Measurements from ENCODE around the gene ZNF625.
A peak's percentile ranks its signal among the peaks of the same experiment; 100 is the strongest.

Gene ZNF625

DNA sequence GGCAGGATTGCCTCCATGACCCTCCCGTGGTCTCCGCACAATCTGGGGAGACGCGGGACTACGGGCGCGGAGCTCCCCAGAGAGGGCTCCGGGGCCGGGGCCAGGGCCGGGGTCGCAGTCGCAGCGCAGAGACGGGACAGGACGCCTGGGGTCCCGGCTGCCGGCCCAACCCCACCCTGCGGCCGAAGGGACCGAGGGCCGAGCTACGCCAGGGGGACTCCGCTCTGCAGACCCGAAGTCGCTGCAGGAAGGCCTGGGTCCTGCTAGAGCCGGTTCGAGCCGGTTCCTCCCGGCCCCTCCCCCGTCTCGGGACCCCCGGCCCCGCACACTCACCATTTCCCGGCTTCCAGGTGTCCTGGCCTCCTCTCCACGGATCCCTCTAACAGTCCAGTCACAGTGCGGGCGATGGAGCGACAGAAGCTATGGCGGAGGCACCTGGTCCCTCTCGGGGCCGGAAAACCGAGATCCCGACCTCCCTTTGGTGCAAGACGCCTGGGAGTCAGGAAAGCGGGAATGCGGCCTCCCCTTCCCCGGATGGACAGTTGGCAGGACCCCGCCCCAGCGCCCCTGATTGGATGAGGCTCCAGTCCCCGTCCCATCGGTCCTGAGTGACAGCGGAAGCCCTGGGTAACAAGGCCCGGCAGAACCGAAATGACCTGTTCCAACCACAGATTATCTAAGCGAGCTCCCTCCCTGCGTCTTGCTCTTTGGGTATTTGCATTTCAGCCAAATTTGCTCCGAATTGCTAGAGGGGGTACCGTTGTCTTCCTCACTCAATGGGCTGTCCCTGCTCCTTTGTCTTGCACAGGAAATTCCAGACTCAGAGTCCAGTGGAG is at the start of gene ZNF625:
Gene ZNF625, minus strand, starts transcription at position 512 of the 836 bp plus-strand sequence. Its CDS starts 176 bp downstream, at position 336.
- FAIRE-seq = peak; percentile 65

DNA sequence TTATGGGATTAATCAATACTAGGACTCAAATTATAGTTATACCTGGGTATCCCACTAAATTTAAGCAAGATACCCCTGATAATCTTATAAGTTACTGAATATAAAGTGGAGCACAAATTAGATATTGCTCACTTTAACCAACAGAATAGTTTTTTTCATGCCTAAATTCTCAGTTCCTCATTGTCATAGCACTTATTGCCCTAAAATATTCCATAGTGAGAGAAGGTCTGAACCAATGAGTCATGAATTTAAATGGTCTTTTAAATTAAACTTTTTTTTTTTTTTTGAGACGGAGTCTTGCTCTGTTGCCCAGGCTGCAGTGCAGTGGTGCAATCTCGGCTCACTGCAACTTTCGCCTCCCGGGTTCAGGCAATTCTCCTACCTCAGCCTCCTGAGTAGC is 48.8 kb upstream of the ZNF625 start:
- no peak for FAIRE-seq

- FAIRE-seq = no peak
Observed at GRCh38 chr19:12202250-12202649, 45.7 kb upstream of the ZNF625 start.

- no peak for FAIRE-seq
Observed at GRCh38 chr19:12199757-12200419, 43.4 kb upstream of the ZNF625 start.

- no peak for FAIRE-seq
Observed at GRCh38 chr19:12198136-12198535, 41.6 kb upstream of the ZNF625 start.

DNA sequence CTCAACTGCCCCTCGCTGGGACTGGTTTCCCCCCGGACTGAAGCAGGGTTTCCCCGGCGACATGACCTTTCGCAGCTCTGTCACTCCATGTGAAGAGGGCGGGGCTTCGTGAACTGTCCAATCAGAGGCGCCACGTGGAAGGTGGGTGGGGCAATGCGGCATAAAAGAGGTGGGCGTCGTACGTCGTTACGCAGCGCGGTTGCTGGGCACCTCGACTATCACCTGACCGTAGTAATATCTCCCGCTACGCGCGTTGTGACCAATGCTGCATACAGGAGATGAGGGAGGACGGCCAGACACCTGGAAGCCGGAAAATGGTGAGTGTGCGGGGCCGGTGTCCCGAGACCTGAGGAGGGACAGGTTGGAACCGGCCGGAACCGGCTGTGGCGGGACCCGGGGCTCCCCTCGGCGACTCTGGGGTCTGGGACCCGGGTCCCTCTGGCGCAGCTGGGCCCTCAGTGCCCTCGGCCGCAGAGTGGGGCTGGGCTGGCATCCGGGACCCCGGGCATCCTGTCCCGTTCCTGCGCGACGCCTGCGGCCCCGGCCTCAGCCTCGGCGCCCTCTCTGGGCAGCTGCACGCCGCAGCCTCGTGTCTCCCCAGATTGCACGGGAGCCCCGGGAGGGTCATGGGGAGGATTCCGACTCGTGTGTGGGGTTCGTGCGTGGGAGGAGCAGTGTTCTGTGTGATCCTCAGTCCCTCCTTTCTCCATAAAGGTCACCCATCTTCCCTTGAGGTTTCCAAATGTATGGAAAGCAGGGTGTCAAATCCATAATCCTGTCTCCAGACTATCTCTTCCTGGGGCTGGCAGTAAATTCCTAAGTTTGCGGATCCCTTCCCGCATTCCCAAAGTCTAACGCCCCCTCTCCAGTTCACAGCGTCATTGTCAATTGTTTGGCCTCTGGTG is 38.5 kb upstream of the ZNF625 start:
- no peak for FAIRE-seq

DNA sequence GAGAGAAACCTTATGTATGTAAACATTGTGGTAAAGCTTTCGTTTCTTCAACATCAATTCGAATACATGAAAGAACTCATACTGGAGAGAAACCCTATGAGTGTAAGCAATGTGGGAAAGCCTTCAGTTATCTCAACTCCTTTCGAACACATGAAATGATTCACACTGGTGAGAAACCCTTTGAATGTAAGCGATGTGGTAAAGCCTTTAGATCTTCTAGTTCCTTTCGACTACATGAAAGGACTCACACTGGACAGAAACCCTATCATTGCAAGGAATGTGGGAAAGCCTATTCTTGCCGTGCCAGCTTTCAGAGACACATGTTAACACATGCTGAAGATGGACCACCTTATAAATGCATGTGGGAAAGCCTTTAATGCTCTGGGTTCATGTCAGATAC is 31.1 kb upstream of the ZNF625 start:
- no peak for FAIRE-seq

GRCh38 chr19:12180377-12180776 is 23.8 kb upstream of the ZNF625 start:
- no peak for FAIRE-seq

DNA sequence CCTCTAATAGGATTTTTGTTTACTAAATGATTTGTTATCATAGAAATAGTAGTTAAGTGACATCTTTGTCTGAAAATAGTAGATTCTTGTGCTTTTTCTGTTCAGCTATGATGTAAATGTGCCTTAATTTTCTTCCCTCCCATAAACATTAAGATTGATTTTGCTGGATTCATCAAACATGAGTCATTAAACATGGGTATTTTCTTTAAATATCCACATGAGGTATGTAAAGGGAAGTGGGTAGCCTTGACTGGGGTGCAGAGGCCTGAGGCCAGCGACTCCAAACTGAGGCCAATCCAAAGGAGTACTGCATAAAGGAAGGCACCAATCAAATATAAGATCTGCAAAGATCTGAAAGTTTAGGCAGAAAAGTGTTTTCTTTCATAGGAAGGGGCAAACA is 10.1 kb upstream of the ZNF625 start:
- FAIRE-seq = no peak

- no peak for FAIRE-seq
Observed at GRCh38 chr19:12163826-12164225, 7.3 kb upstream of the ZNF625 start.

DNA sequence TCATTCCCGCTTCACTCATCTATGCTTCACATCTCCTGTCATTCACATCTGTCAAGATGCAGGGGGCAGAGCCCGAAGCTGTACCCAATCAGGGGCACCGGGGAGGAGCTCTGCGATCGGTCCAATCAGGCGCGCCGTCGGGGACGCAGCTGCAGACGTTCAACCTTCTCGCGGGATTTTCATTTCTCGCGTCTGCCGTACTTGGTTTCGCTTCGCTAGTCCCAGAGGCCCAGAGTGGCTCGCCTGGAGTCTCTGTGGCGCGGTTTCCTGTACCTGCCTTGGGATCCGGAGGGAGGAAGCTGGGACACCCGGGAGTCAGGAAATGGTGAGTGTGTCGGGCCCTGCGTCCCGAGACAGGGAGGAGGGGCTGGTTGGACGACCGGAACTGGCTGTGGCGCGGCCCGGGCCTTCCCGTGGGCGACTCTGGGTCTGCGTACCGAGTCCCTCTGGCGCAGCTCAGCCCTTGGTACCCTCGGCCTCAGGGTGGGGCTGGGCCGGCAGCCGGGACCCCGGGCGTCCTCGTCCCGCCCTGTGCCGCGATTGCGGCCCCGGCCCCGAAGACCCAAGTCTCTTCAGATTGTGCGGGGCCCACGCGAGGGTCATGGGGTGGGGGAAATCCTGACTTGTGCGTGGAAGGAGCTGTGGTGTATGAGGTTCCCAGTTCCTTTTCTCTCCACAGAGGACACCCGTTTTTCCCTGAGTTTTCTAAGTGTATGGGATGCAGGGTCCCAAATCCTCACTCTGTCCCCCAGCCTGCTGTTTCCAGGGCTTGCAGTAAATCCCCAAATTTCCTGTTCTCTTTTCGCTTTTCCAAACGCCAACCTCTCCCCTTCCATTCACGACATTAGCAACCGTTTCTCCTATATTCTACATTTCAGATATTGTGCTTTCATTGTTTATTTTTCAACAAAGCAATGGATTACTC is 6.6 kb upstream of the ZNF625 start, which contains the start of gene ZNF136:
Gene ZNF136, plus strand, starts transcription at position 215 of the 925 bp plus-strand sequence. Its CDS starts 108 bp downstream, at position 323.
- FAIRE-seq = peak; percentile 89

GRCh38 chr19:12162513-12162881 is 6.0 kb upstream of the ZNF625 start:
- no peak for FAIRE-seq

- FAIRE-seq = no peak
Observed at GRCh38 chr19:12159773-12160414, 3.4 kb upstream of the ZNF625 start.

DNA sequence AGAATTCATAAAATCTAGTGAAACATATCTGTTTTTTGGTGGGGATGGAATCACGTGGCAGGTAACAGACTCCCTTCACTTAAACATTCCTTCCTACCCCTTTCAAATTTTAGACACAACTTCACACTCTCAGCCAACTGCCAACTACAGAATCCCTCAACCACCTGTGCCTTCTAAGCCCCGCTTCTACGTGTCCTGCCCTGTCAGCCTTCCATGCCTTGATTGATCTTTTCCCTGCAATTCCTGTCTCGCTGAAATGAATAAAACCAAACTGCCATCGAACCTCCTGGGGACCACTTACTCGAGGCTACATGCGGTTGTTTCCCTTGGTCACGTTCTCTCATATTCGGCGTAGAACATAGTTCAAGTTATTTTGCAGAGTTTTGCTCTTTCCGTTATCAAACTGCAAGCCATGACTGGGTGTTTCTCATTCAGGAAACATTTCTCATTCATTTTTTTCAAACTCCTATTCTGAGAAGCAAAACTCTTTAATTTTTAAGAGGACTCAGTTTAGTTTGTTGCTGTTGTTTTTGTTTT is 1.1 kb downstream of the ZNF625 start:
- no peak for FAIRE-seq

DNA sequence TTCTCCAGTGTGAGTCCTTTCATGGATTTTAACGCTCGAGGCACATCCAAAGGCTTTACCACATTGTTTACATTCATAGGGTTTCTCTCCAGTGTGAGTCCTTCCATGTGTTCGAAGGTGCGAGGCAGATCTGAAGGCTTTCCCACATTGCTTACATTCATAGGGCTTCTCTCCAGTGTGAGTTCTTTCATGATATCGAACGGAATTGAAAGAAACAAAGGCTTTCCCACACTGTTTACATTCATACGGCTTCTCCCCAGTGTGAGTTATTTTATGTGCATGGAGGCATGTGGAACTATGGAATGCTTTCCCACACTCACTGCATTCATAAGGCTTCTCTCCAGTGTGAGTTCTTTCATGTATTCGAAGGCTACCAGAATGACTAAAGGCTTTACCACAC is 11.2 kb downstream of the ZNF625 start:
- no peak for FAIRE-seq

DNA sequence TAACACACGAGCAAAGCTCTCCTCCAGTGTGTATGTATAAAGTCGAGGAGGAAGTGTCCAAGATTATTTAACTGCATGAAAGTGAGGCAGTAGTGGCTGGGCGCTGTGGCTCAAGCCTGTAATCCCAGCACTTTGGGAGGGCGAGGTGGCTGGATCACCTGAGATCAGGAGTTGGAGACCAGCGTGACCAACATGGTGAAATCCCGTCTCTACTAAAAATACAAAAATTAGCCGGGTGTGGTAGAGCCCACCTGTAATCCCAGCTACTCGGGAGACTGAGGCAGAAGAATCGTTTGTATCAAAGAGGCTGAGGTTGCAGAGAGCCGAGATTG is 15.2 kb downstream of the ZNF625 start:
- no peak for FAIRE-seq

DNA sequence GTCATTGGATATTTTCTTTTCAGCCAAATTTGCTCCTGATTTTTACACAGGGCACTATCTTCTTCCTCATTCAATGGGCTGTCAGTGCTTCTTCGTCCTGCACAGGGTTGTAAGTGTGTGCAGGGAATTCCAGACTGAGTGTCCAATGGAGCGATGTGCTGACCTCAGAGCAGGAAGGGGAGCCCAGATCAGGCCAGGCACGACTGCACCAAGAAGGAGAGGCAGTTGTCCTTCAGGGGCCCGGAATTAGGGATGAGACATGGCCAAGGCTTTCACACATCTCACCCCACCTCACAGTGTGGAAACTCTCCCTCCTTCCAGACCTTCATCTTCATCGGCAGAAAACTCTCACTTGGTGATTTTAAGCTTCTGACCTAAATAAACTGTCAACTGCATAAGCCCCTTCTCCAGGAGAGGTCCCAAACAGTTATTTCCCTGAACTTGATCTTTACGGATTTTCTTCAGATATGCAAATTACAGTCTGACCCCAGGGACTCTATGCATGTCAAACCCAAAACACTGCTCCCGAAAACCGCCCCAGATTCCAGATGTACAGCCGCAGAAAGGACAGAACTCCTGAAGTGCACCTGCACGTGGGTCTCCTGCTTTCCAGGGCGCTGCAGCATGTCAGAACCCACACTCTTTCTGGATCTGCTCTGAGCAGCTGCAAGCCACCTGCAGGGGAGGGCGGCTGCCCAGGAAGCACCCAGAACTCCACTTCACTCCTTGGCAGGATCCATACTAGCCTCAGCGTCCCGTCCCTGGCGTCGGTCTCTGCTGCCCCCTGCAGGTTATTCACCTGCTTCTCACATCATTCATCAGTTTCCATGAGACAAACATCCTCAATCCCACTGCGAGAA is 15.8 kb downstream of the ZNF625 start:
- no peak for FAIRE-seq

DNA sequence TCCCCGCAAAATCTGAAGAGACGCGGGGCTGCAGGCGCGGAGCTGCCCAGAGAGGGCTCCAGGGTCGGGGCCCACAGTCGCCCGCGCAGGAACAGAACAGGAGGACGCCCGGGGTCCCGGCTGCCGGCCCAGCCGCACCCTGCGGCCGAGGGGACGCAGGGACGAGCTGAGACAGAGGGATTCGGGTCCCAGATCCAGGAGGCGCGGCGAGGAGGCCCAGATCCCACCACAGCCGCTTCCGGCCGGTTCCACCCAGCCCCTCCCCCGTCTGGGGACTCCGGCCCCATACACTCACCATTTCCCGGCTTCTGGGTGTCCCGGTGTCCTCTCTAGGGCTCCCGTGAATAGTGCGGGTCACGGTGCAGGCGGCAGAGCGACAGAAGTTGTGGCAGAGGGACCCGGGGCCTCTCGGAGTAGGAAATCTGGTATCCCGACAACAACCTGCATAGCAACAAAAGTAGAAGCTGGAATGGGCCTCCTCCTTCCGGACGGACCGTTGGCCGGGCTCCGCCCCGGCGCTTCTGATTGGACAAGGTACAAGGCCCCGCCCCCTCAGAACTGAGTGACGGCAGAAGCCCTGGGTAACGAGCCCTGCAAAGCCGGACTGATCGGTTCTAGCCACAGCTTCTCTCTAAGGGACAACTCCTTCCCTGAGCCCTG is 16.5 kb downstream of the ZNF625 start, which contains the start of gene ZNF20:
Gene ZNF20, minus strand, starts transcription at position 466 of the 660 bp plus-strand sequence. Its CDS starts 168 bp downstream, at position 298.
- FAIRE-seq = no peak

GRCh38 chr19:12139269-12139668 is 17.3 kb downstream of the ZNF625 start:
- FAIRE-seq = no peak
